ENCODE results near the gene MRAS. TPM values are rescaled to one million over a fixed set of nuclear protein-coding genes. Genes with fewer than 3 reads are reported as not detected.

MRAS gene
- total RNA-seq, 8 experiments from 2014 or later = 30.3 to 150 (median 42.1) TPM

GRCh38 chr3:138349926-138350665, 1.7 kb downstream of the MRAS start:
- in situ Hi-C loops (cut with MboI; ENCODE audit: low pct_unique_long_range_greater_than_20kb in 2 of 9, low sequenced_read_pairs in 9 of 9, unreplicated experiment in 9 of 9) = no loop called here

GRCh38 chr3:138351151-138351550, 2.8 kb downstream of the MRAS start:
- in situ Hi-C loops (cut with MboI; ENCODE audit: low pct_unique_long_range_greater_than_20kb in 2 of 9, low sequenced_read_pairs in 9 of 9, unreplicated experiment in 9 of 9) = no loop called here
- Histone ChIP-seq H3K4me1 (replicated peaks in 1 of 2) (peaks cover 14 to 15% of the 10 kb centered on the region in 2 donors), H3K27ac (no peak overlapping the region), H3K4me3 (no peak overlapping the region)
- no peak for ATAC-seq (replicated peaks in 6 of 8)

More at GRCh38 chr3:138349926-138350665, 1.7 kb downstream of the MRAS start:
- WGBS, 10 experiments = 22 to 89% (median 63%) methylated on average over 1 to 14 of the region's 15 CpGs; no CpG with 5 or more reads in 3 of the 10 experiments
- ATAC-seq (replicated peaks in 6 of 8) = no peak
- Histone ChIP-seq H3K4me3 (peak overlapping the region in 2 of 5 donors; percentile 43 to 61), H3K27ac (no peak overlapping the region), H3K4me1 (replicated peaks in 1 of 2) (peaks cover 14 to 15% of the 10 kb centered on the region in 2 donors)

DNA sequence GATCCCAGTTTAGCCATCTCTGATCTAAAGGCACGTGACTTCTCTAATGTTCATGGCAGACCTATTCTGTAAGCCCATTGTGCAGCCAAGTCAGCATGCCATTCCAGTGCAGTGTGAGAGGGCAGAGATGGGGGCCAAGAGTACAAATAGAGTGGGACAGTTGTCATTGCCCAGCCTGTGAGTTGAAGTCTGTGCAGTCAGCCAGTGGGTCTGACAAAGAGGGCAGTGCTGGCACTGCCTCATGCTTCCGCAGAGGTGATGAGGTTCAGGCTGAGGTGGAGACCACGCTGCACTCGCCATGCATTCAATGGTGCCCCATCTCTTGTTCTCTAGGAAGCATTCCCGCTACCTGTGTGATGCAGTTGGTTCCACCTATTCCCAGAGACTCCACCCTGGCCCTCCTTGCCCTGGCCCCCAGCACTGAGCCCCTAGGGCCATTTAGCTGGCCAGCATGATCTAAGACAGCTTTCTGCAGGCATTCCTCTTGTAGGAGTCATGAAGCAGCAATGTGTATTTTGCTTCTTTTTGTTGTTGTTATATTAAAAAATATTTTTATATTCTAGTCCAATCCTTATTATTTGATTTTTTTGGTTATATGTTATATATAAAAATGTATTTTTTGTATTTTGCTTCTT, 3.7 kb downstream of the MRAS start:
- Histone ChIP-seq H3K27ac (no peak overlapping the region), H3K4me1 (replicated peaks in 1 of 2) (peaks cover 14 to 18% of the 10 kb centered on the region in 2 donors), H3K4me3 (no peak overlapping the region)
- in situ Hi-C loops (cut with MboI; ENCODE audit: low pct_unique_long_range_greater_than_20kb in 2 of 9, low sequenced_read_pairs in 9 of 9, unreplicated experiment in 9 of 9) = no loop called here
- 75 to 100% (median 100%) methylated on average over 1 to 2 of the region's 5 CpGs; no CpG with 5 or more reads in 5 of the 10 experiments for WGBS, 10 experiments
- ATAC-seq (replicated peaks in 6 of 8) = no peak

- Histone ChIP-seq H3K4me1 (replicated peaks in 1 of 2) (peaks cover 9 to 19% of the 10 kb centered on the region in 2 donors), H3K4me3 (no peak overlapping the region), H3K27ac (no peak overlapping the region)
- no peak for ATAC-seq (replicated peaks in 6 of 8)
- in situ Hi-C loops (cut with MboI; ENCODE audit: low pct_unique_long_range_greater_than_20kb in 2 of 9, low sequenced_read_pairs in 9 of 9, unreplicated experiment in 9 of 9) = no loop called here
These were observed 6.0 kb downstream of the MRAS start for GRCh38 chr3:138354376-138354775.

DNA sequence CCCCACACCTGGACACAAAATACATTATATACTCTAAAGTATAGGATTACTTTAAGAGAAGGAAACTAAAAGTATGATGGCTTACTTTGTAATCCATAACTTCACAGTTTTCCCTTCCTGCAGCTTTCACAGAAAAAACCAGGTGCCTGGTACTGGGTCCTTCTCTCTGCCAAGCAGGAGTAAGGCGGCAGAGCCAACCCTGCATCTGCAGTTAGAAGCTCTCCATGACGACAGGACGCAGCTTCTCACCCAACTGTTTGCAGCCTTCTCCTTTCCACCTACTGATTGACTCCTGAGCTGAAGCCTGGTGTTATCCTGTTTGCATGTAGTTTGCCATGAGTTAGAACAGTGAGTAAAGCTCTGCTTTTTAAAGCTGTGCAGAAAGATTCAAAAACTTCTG, 6.7 kb downstream of the MRAS start:
- in situ Hi-C loops (cut with MboI; ENCODE audit: low pct_unique_long_range_greater_than_20kb in 2 of 9, low sequenced_read_pairs in 9 of 9, unreplicated experiment in 9 of 9) = no loop called here

GRCh38 chr3:138356730-138357405, 8.5 kb downstream of the MRAS start:
- no peak overlapping the region for H3K4me3 ChIP-seq
- H3K27ac ChIP-seq = no peak overlapping the region
- H3K4me1 ChIP-seq (replicated peaks in 1 of 2) = peaks cover 0 to 15% of the 10 kb centered on the region in 2 donors
- 40 to 61% (median 52%) methylated on average over 2 to 4 of the region's 7 CpGs; no CpG with 5 or more reads in 6 of the 10 experiments for WGBS, 10 experiments
- peak in 1 of 8 experiments; percentile 38 for ATAC-seq (replicated peaks in 6 of 8)
- in situ Hi-C loops (cut with MboI; ENCODE audit: low pct_unique_long_range_greater_than_20kb in 2 of 9, low sequenced_read_pairs in 9 of 9, unreplicated experiment in 9 of 9) = no loop called here

More for the DNA sequence above, 6.7 kb downstream of the MRAS start:
- ATAC-seq (replicated peaks in 6 of 8) = no peak
- Histone ChIP-seq H3K4me1 (replicated peaks in 1 of 2) (peaks cover 2 to 12% of the 10 kb centered on the region in 2 donors), H3K27ac (no peak overlapping the region), H3K4me3 (no peak overlapping the region)
- 67 to 92% (median 80%) methylated on average over 1 to 3 of the region's 3 CpGs; no CpG with 5 or more reads in 5 of the 10 experiments for WGBS, 10 experiments

GRCh38 chr3:138359148-138359918, 11.0 kb downstream of the MRAS start:
- no peak overlapping the region for H3K27ac ChIP-seq
- 17 to 93% (median 62%) methylated on average over 1 to 4 of the region's 7 CpGs; no CpG with 5 or more reads in 2 of the 10 experiments for WGBS, 10 experiments
- ATAC-seq (replicated peaks in 6 of 8) = no peak
- H3K4me3 ChIP-seq = no peak overlapping the region
- in situ Hi-C loops (cut with MboI; ENCODE audit: low pct_unique_long_range_greater_than_20kb in 2 of 9, low sequenced_read_pairs in 9 of 9, unreplicated experiment in 9 of 9) = no loop called here
- peaks cover 0 to 16% of the 10 kb centered on the region in 2 donors for H3K4me1 ChIP-seq (replicated peaks in 1 of 2)

DNA sequence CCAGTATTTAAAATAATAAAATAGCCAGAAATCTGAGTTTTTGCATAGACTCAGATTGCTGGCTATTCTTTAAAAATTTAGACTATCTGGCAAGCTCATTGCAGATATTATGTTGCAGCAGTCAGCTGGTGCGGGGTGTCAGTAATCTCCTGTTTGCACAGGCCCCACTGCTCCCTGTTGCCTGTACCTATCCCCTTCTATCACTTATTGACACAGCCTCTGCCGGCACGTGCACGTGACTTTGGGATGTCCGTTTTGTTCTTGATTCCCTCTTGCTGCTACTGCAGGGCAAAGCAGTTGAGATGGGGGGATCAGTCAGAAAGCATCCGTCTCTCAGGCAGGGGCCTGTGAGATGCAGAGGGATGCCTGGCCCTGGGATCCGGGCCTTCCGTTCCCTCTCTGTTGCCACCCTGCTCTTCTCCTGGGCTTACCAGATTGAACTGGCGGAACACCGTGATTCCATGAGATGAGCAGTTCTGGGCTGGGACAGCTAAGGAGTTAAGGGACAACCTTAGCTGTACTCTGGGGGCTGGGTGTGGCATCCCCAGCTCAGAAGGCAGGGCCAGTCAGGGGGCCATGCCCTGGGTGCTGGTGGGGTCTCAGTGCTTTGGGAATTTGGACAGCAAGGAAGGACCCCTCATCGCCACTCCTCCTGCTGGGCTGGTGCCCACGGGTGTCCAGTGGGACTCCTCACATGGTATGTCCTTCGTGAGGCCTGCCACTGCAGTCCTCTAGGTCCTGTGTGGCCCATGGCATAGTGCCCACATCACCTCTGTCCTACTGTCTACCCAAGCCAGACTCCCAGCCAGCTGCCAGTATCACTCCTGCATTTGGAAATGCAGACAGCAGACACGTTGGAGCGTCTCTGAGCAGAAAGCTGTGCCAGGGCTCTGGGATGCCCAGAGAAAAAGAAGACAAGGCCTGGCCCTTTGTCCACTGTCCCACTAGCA, 11.8 kb downstream of the MRAS start:
- Histone ChIP-seq H3K27ac (no peak overlapping the region), H3K4me3 (no peak overlapping the region), H3K4me1 (replicated peaks in 1 of 2) (peaks cover 0 to 16% of the 10 kb centered on the region in 2 donors)
- 80 to 100% (median 95%) methylated on average over 2 to 8 of the region's 15 CpGs; no CpG with 5 or more reads in 4 of the 10 experiments for WGBS, 10 experiments
- in situ Hi-C loops (cut with MboI; ENCODE audit: low pct_unique_long_range_greater_than_20kb in 2 of 9, low sequenced_read_pairs in 9 of 9, unreplicated experiment in 9 of 9) = no loop called here
- peak in 1 of 8 experiments; percentile 36 for ATAC-seq (replicated peaks in 6 of 8)

DNA sequence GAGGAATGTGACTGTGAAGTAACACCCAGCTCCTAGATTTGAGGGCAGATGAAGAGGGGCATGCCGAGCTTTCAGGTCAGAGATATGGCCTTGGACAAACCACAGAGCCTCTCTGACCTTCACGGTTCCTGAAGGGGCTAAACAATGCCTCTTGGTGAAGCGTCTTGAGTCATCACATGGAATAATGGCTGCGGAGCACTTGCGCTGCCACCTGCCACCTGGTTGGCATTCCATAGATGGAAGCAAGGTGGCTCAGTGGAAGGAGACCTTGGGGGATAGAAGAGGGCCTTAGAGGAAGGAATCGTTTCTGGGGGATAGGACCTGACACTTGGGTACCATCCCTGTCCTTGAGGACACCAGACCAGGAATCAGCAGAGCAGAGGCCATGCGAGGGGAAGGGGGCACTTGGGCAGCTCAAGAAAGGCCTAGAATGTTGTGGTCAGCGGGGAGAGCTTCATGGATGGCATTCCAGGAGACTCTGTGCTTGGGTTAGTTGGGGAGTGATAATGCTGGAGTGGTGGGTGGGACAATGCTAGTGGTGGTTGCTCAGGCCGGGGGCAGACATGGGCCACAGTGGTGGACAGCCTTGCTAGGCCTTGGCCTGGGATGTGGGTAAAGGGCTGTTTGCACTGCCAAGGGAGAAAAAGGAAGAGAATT, 12.6 kb downstream of the MRAS start:
- Histone ChIP-seq H3K27ac (peak overlapping the region in 1 of 2 donors; percentile 30), H3K4me1 (replicated peaks in 1 of 2) (peaks cover 0 to 16% of the 10 kb centered on the region in 2 donors), H3K4me3 (no peak overlapping the region)
- in situ Hi-C loops (cut with MboI; ENCODE audit: low pct_unique_long_range_greater_than_20kb in 2 of 9, low sequenced_read_pairs in 9 of 9, unreplicated experiment in 9 of 9) = no loop called here
- ATAC-seq (replicated peaks in 6 of 8) = peak in 1 of 8 experiments; percentile 9
- 80 to 100% (median 86%) methylated on average over 1 to 5 of the region's 9 CpGs; no CpG with 5 or more reads in 2 of the 10 experiments for WGBS, 10 experiments

DNA sequence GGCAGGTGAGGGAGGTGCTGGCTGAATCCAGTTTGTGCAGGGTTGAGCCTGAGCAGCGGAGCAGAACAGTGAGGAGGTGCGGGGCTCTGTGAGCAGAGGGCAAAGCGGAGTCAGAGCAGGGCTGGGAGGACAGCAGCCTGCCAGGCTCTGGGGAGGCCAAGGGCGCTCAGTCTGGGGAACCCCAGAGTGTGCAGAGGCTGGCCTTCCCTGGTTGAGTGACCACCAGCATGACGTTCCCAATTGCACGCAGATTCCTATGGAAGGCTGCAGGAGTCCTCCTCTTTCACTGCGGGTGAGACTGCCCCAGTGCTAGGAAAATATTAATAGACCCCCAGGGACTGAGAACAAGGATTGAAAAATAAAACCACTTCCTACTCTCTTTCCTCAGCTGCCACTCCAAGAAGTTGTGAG, 13.2 kb downstream of the MRAS start:
- peak in 3 of 8 experiments; percentile 17 to 39 (median 29) for ATAC-seq (replicated peaks in 6 of 8)
- Histone ChIP-seq H3K4me3 (no peak overlapping the region), H3K27ac (peak overlapping the region in 1 of 2 donors; percentile 30), H3K4me1 (replicated peaks in 1 of 2) (peaks cover 0 to 16% of the 10 kb centered on the region in 2 donors)
- WGBS, 10 experiments = 63 to 100% (median 80%) methylated on average over 1 to 3 of the region's 7 CpGs; no CpG with 5 or more reads in 7 of the 10 experiments
- in situ Hi-C loops (cut with MboI; ENCODE audit: low pct_unique_long_range_greater_than_20kb in 2 of 9, low sequenced_read_pairs in 9 of 9, unreplicated experiment in 9 of 9) = no loop called here

- no peak overlapping the region for H3K27ac ChIP-seq
- in situ Hi-C loops (cut with MboI; ENCODE audit: low pct_unique_long_range_greater_than_20kb in 2 of 9, low sequenced_read_pairs in 9 of 9, unreplicated experiment in 9 of 9) = no loop called here
These were observed 14.2 kb downstream of the MRAS start for GRCh38 chr3:138362538-138362937.

More at GRCh38 chr3:138362538-138362937, 14.2 kb downstream of the MRAS start:
- Histone ChIP-seq H3K4me3 (no peak overlapping the region), H3K4me1 (replicated peaks in 1 of 2) (peaks cover 0 to 12% of the 10 kb centered on the region in 2 donors)
- peak in 2 of 8 experiments; percentile 31 to 60 for ATAC-seq (replicated peaks in 6 of 8)
- WGBS, 10 experiments = 60 to 100% (median 98%) methylated on average over 1 to 3 of the region's 7 CpGs; no CpG with 5 or more reads in 4 of the 10 experiments

All from motor neuron (in vitro differentiated cells).